Activated CD8-positive, alpha-beta T cell treated with anti-CD3 and anti-CD28 coated beads, Interleukin-2, amount 10 ng/mL, durations not matched to agents 7 days and 5 days (primary cell): ENCODE results near the gene POLR1G. TPM values are rescaled to one million over a fixed set of nuclear protein-coding genes. Genes with fewer than 3 reads are reported as not detected.
"Not testable (repeated sequence)": the region's sequence is repeated elsewhere in the genome, so short reads cannot be mapped to it uniquely, and the experiment has no call there.

ENCODE experiments used
- ATAC-seq: fragments of 150-1000 bp; cut with Tn5 transposase; one replicate; pipeline ENCODE4 v1.10.0; 2021; ENCODE audit warnings: moderate library complexity
- CTCF ChIA-PET: fragments of 350-600 bp; sonication (Branson Sonifier 250); formaldehyde crosslinking; loops from one replicate; lab custom pipeline; 2021; ENCODE audit warnings: antibody characterized with exemption; lab: Charles Lee
- POLR2A ChIA-PET: fragments of 350-600 bp; sonication (Branson Sonifier 250); formaldehyde crosslinking; loops from one replicate; lab custom pipeline; 2021; ENCODE audit warnings: antibody characterized with exemption; lab: Charles Lee
- DNase-seq: peaks from one replicate; pipeline ENCODE4 v3.0.0-alpha.2; 2020
- H3K27ac Mint-ChIP-seq: one replicate; pipeline ENCODE4 v1.8.0; 2021; ENCODE audit warnings: mild to moderate bottlenecking, mixed read lengths
- H3K27me3 Mint-ChIP-seq: one replicate; pipeline ENCODE4 v1.8.0; 2021; ENCODE audit warnings: low read depth, mixed read lengths
- H3K36me3 Mint-ChIP-seq: one replicate; pipeline ENCODE4 v1.8.0; 2021; ENCODE audit warnings: low read depth, mixed read lengths
- H3K4me1 Mint-ChIP-seq: one replicate; pipeline ENCODE4 v1.8.0; 2021; ENCODE audit warnings: low read depth, mixed read lengths
- H3K4me3 Mint-ChIP-seq: one replicate; pipeline ENCODE4 v1.8.0; 2021; ENCODE audit warnings: mild to moderate bottlenecking, mixed read lengths
- H3K9me3 Mint-ChIP-seq: one replicate; pipeline ENCODE4 v1.8.0; 2022; ENCODE audit warnings: mixed read lengths; ENCODE audit not compliant: insufficient read depth
- total RNA-seq, 2 experiments: library from RNA; stranded (reverse); gene quantifications; one replicate each; pipeline ENCODE4 v1.2.3, GENCODE V29; 2021

The POLR1G gene
- total RNA-seq, 2 experiments from 2014 or later = 9.5 to 10.6 TPM

DNA sequence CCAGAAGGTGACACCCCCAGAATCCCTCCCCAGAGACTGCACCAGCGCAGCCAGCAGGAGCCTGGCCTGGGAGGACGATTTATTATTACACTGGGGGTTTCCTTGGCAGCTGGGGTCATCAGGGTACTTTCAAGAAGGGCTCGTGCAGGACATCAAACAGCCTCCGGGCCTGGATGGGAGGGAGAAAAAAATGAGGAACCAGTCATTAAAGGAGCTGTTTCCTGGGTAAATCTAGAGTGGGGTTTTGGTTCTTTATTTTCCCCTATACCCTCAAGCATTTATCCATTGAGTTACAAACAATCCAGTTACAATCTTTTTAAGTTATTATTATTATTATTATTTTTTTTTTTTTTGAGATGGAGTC, 3.1 kb downstream of the POLR1G start:
- DNase-seq (no peak), ATAC-seq (no peak)
- H3K36me3 Mint-ChIP-seq = peaks cover 45% of the 10 kb centered on the region
- ChIA-PET POLR2A (interaction anchor here (0.6 kb wide), 1 partner anchor 626 kb away, joined by 4 read pairs; no protein-coding TSS in a partner anchor), CTCF (no interaction called here)
- no peak overlapping the region for H3K27ac Mint-ChIP-seq
- no peaks in the 10 kb centered on the region for H3K27me3 Mint-ChIP-seq
- H3K4me1 Mint-ChIP-seq = peaks cover 34% of the 10 kb centered on the region
- no peak overlapping the region for H3K4me3 Mint-ChIP-seq
- H3K9me3 Mint-ChIP-seq = no peaks in the 10 kb centered on the region

DNA sequence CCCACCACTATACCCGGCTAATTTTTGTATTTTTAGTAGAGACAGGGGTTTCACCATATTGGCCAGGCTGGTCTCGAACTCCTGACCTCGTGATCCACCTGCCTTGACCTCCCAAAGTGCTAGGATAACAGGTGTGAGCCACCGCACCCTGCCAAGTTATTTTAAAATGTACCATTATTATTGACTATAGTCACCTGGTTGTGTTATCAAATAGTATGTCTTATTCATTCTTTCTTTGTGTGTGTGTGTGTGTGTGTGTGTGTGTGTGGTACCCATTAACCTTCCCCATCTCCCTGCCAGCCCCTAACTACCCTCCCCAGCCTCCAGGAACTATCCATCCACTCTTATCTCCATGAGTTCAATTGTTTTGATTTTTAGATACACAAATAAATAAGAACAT, 3.9 kb downstream of the POLR1G start:
- DNase-seq, H3K9me3 Mint-ChIP-seq, H3K27ac Mint-ChIP-seq, H3K4me3 Mint-ChIP-seq, ATAC-seq, POLR2A ChIA-PET, H3K27me3 Mint-ChIP-seq: not testable (repeated sequence)
- CTCF ChIA-PET = interaction anchor here (0.9 kb wide), 1 partner anchor 30 kb away, joined by 3 read pairs; no protein-coding TSS in a partner anchor
- Mint-ChIP-seq H3K4me1 (peaks cover 26% of the 10 kb centered on the region), H3K36me3 (peaks cover 48% of the 10 kb centered on the region)

DNA sequence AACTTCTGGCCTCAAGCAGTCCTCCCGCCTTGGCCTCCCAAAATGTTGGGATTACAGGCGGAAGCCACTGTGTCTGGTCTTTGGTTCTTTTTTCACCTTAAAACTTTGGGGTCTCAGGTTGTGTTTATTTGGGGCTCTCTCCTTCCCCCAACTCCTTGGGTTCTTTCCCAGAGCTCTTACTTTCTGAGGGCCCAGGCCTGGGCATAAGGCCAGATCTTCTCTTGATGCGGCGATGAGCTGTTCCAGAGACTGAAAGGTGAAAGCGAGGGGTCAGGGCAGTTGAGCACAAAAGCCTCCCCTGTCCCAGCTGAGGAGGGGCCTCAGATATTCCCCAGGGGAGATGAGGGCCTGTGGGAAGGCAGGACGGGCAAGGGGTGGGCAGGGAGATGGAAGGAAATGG, 7.1 kb downstream of the POLR1G start:
- POLR2A ChIA-PET = no interaction called here
- CTCF ChIA-PET = interaction anchor here (0.6 to 2.1 kb wide), 4 partner anchors 11 to 315 kb away, joined by 3 to 10 read pairs (median 7); no protein-coding TSS in a partner anchor
- H3K36me3 Mint-ChIP-seq = peaks cover 61% of the 10 kb centered on the region
- no peaks in the 10 kb centered on the region for H3K9me3 Mint-ChIP-seq
- H3K4me1 Mint-ChIP-seq = peaks cover 11% of the 10 kb centered on the region
- DNase-seq = no peak
- no peaks in the 10 kb centered on the region for H3K27me3 Mint-ChIP-seq
- no peak overlapping the region for H3K4me3 Mint-ChIP-seq
- H3K27ac Mint-ChIP-seq = no peak overlapping the region
- no peak for ATAC-seq

DNA sequence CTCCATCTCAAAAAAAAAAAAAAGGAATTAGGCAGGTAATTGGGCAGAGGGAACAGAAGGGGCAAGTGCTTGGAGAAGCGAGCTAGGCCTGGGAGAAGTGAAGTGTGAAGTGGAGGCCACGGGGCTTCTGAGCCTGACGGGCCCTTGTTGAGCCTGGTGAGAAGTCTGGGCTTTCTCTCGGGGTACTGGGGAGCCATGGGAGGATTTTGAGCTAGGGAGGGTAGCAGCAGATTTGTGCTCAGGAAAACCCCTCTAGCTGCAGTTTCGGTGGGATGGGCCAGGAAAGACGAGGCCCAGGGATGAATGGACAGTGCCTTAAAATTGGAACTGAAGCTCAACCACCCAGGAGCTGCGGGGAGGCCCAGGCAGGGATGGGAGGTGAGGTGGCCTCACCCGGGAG, 8.0 kb downstream of the POLR1G start:
- Mint-ChIP-seq H3K4me1 (peaks cover 14% of the 10 kb centered on the region), H3K27me3 (no peaks in the 10 kb centered on the region), H3K27ac (no peak overlapping the region), H3K9me3 (no peaks in the 10 kb centered on the region), H3K4me3 (no peak overlapping the region), H3K36me3 (peaks cover 56% of the 10 kb centered on the region)
- ATAC-seq = no peak
- DNase-seq = no peak
- CTCF ChIA-PET = interaction anchor here (1.2 to 2.2 kb wide), 3 partner anchors 10 to 64 kb away, joined by 5 to 10 read pairs (median 6); no protein-coding TSS in a partner anchor
- POLR2A ChIA-PET = no interaction called here

DNA sequence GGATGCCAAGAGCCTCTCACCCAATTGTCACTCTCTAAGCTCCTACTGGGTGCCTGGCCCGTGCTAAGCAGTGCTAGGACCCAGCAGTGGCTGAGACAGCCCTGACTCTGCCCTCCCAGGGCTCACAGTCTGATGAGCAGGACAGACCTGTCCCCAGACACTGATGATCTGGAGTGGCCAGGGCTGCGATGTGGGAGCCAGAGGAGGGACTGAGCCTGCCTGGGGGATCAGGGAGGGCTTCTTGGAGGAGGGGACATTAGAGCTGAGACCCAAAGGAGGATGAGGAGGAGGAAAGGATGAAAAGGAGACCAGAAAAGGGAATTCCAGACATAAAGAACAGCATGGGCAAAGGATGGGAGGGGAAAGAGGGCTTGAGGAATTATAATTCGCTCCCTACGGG, 10.7 kb downstream of the POLR1G start:
- no peak for DNase-seq
- no peak for ATAC-seq
- no peaks in the 10 kb centered on the region for H3K9me3 Mint-ChIP-seq
- ChIA-PET CTCF (interaction anchor here (1.6 to 2.6 kb wide), 2 partner anchors 22 to 68 kb away, joined by 7 to 8 read pairs; no protein-coding TSS in a partner anchor), POLR2A (no interaction called here)
- peak overlapping the region; percentile 1 for H3K27ac Mint-ChIP-seq
- H3K27me3 Mint-ChIP-seq = no peaks in the 10 kb centered on the region
- no peak overlapping the region for H3K4me3 Mint-ChIP-seq
- H3K4me1 Mint-ChIP-seq = peaks cover 37% of the 10 kb centered on the region
- H3K36me3 Mint-ChIP-seq = peaks cover 56% of the 10 kb centered on the region

DNA sequence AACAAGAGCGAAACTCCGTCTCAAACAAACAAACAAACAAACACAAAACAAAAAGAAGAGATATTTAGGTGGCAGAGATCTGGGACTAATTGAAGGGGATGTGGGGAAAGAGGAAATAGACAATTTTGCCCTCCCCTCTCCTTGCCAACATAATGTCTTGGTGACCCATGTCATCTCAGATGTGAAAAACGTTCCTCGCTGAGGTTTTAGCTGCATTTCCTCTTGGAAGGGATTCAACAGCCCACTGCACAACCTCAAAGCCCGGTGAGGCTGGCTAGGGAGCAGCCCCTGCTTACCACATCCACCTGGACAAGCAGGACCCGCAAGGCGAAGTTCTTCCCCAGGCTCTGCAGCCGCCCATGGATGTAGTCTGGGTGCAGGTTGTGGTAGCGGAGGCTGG, 12.4 kb downstream of the POLR1G start:
- peaks cover 47% of the 10 kb centered on the region for H3K36me3 Mint-ChIP-seq
- peak overlapping the region; percentile 88 for H3K27ac Mint-ChIP-seq
- H3K9me3 Mint-ChIP-seq = no peaks in the 10 kb centered on the region
- ATAC-seq (no peak), DNase-seq (no peak)
- ChIA-PET POLR2A (interaction anchor here (1.1 kb wide), 1 partner anchor 13 kb away, joined by 3 read pairs; no protein-coding TSS in a partner anchor), CTCF (interaction anchor here (1.7 to 2.6 kb wide), 2 partner anchors 16 to 20 kb away, joined by 6 to 7 read pairs; no protein-coding TSS in a partner anchor)
- H3K27me3 Mint-ChIP-seq = no peaks in the 10 kb centered on the region
- peak overlapping the region; percentile 62 for H3K4me3 Mint-ChIP-seq
- H3K4me1 Mint-ChIP-seq = peaks cover 52% of the 10 kb centered on the region

DNA sequence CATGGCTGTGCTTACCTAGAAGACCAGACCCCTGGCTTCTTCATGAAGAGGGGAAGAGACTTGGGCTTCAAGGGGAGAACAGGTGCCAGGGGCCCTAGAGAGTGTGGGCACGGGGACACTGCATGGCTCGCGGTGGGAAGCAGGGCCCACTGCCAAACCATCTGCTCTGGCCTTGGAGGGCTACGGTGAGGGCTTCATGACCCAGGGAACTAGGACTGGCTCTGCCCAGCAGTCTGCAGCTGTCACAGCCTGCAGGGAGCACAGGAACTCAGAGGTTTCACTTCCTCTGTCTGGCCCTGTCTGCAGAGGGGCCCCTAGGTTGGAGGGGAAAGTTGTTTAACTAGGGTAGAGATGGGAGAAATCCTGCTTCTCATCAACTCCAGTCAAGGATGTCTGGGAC, 13.0 kb downstream of the POLR1G start:
- CTCF ChIA-PET = interaction anchor here (1.7 to 2.6 kb wide), 2 partner anchors 17 to 20 kb away, joined by 6 to 7 read pairs; no protein-coding TSS in a partner anchor

DNA sequence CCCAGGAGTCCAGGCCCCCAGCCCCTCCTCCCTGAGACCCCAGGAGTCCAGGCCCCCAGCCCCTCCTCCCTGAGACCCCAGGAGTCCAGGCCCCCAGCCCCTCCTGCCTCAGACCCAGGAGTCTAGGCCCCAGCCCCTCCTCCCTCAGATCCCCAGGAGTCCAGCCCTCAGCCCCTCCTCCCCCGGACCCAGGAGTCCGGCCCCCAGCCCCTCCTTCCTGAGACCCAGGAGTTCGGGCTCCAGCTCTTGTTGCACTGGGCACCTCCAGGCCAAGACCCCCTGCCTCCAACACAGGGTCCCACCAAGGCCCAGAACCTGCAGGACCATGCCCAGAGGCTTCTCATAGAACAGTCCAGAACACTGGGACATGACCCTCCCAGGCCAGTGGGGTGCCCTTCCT, 13.5 kb downstream of the POLR1G start:
- ChIA-PET POLR2A (no interaction called here), CTCF (interaction anchor here (1.7 kb wide), 1 partner anchor 17 kb away, joined by 6 read pairs; no protein-coding TSS in a partner anchor)
- Mint-ChIP-seq H3K9me3 (no peaks in the 10 kb centered on the region), H3K27me3 (no peaks in the 10 kb centered on the region), H3K36me3 (peaks cover 37% of the 10 kb centered on the region), H3K4me3 (no peak overlapping the region), H3K4me1 (peaks cover 61% of the 10 kb centered on the region), H3K27ac (peak overlapping the region; percentile 88)
- no peak for DNase-seq
- no peak for ATAC-seq

More for the DNA sequence above, 13.0 kb downstream of the POLR1G start:
- peak overlapping the region; percentile 62 for H3K4me3 Mint-ChIP-seq
- no peaks in the 10 kb centered on the region for H3K9me3 Mint-ChIP-seq
- H3K4me1 Mint-ChIP-seq = peaks cover 57% of the 10 kb centered on the region
- H3K27ac Mint-ChIP-seq = peak overlapping the region; percentile 88
- ATAC-seq = peak; percentile 48
- DNase-seq = peak; percentile 56
- no peaks in the 10 kb centered on the region for H3K27me3 Mint-ChIP-seq
- H3K36me3 Mint-ChIP-seq = peaks cover 41% of the 10 kb centered on the region
- POLR2A ChIA-PET = interaction anchor here (1.1 kb wide), 1 partner anchor 14 kb away, joined by 3 read pairs; no protein-coding TSS in a partner anchor

DNA sequence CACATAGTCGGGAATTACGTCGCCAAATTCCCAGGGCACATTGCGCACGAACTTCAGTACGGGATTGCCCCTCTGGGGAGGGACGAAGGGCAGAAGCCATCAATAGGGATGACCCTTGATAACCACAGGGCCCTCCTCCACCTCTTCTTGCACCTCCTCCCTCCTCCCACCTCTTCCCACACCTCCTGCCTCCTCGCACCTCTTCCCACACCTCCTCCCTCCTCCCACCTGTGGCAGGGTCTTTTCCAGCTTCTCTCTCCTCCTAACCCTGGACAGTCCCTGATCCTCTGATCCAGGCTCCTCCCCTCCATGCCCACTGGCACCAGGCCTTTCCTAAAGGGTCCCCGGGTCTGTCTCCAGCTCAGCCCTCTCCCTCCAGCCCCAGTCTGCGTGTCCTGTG, 13.9 kb downstream of the POLR1G start:
- POLR2A ChIA-PET = no interaction called here
- H3K4me1 Mint-ChIP-seq = peaks cover 61% of the 10 kb centered on the region

DNA sequence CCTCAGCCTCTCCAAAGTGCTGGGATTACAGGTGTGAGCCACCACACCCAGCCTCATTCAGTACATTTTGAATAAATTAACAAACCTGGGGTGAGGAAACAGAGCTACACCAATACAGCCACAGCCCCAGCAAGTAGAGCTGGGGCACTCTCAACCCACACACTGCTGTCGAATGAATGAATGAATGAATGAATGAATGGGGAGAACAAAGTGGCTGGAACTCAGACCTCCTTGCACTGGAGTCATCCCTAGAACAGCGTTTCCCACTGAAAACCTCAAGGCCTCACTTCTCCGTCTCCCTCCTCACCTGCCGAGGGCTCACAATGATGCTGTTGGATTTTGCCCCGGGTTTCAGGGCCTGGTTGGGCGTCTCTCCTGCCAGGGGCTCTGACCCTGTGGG, 14.4 kb downstream of the POLR1G start:
- CTCF ChIA-PET = interaction anchor here (1.0 kb wide), 1 partner anchor 58 kb away, joined by 4 read pairs; no protein-coding TSS in a partner anchor
- POLR2A ChIA-PET = no interaction called here
- Mint-ChIP-seq H3K36me3 (peaks cover 33% of the 10 kb centered on the region), H3K27me3 (no peaks in the 10 kb centered on the region), H3K4me3 (peak overlapping the region; percentile 22), H3K4me1 (peaks cover 65% of the 10 kb centered on the region), H3K27ac (peak overlapping the region; percentile 84), H3K9me3 (no peaks in the 10 kb centered on the region)
- DNase-seq = no peak
- ATAC-seq = no peak

More for the DNA sequence above, 13.9 kb downstream of the POLR1G start:
- Mint-ChIP-seq H3K4me3 (peak overlapping the region; percentile 22), H3K27me3 (no peaks in the 10 kb centered on the region), H3K9me3 (no peaks in the 10 kb centered on the region), H3K27ac (peak overlapping the region; percentile 84), H3K36me3 (peaks cover 37% of the 10 kb centered on the region)
- CTCF ChIA-PET = interaction anchor here (1.0 to 1.7 kb wide), 2 partner anchors 18 to 58 kb away, joined by 4 to 6 read pairs; no protein-coding TSS in a partner anchor
- ATAC-seq (no peak), DNase-seq (no peak)

DNA sequence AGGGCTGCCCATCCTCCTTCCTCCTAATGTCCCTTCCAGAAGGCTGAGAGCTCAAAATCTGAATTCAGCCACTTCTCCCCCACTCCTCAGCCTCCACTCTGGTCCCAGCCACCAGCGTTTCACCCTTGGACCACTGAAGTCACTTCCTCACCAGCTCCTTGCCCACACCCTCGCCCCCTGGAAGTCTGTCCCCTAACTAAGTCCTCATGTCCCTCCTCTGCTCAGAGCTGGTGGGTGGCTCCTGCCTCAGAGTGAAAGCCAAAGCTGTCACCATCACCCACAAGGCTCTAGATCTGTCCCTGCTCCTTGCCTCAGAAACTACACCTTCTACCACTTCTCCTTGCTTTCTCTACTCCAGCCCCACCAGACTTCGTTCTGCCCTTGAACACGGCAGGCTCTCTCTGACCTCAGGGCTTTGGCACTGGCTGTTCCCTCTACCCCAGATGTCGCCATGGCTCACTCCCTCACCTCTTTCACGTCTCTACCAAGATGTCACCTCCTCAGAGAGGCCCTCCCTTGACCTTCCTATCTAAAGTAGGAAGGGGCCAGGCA, 15.6 kb downstream of the POLR1G start:
- no peak for DNase-seq

More for the DNA sequence above, 15.6 kb downstream of the POLR1G start:
- Mint-ChIP-seq H3K4me1 (peaks cover 67% of the 10 kb centered on the region), H3K36me3 (peaks cover 26% of the 10 kb centered on the region), H3K9me3 (no peaks in the 10 kb centered on the region), H3K27ac (peak overlapping the region; percentile 74), H3K4me3 (peak overlapping the region; percentile 6), H3K27me3 (no peaks in the 10 kb centered on the region)
- POLR2A ChIA-PET = no interaction called here
- CTCF ChIA-PET = interaction anchor here (1.0 to 1.2 kb wide), 3 partner anchors 18 to 64 kb away, joined by 4 to 7 read pairs (median 4); no protein-coding TSS in a partner anchor
- ATAC-seq = no peak
